Epidermal melanocyte (primary cell): ENCODE data around the gene CDY1B.
"Not testable (repeated sequence)": the region's sequence is repeated elsewhere in the genome, so short reads cannot be mapped to it uniquely, and the experiment has no call there.

Experiments used
- DNase-seq: peaks from one replicate; pipeline ENCODE4 v3.0.0; 2011; ENCODE audit warnings: low spot score; ENCODE audit not compliant: insufficient read length

CDY1B gene, protein sequence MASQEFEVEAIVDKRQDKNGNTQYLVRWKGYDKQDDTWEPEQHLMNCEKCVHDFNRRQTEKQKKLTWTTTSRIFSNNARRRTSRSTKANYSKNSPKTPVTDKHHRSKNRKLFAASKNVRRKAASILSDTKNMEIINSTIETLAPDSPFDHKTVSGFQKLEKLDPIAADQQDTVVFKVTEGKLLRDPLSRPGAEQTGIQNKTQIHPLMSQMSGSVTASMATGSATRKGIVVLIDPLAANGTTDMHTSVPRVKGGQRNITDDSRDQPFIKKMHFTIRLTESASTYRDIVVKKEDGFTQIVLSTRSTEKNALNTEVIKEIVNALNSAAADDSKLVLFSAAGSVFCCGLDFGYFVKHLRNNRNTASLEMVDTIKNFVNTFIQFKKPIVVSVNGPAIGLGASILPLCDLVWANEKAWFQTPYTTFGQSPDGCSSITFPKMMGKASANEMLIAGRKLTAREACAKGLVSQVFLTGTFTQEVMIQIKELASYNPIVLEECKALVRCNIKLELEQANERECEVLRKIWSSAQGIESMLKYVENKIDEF

DNA sequence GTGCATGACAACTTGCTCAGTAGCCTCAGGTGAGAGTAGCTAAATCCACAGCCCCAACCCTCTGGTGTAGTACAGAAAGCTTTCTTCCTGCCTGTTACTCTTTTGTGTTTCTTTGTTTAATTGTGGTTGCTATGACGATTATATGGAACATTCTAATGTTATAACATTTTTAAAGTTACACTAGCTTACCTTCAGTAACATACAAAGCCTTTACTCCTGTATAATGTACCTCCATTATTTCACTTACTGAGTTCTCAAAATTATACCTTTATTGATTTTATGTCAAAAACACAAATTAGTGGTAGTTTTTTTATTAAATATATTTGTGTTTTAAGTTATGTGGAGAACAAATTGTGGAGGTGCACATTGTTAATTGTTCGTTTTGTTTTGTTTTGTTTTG is at the start of gene CDY1B:
Gene CDY1B (minus strand): TSS at position 101 of the 400 bp plus-strand sequence. CDS start 331 bp downstream, outside the sequence.
- not testable (repeated sequence) for DNase-seq

DNA sequence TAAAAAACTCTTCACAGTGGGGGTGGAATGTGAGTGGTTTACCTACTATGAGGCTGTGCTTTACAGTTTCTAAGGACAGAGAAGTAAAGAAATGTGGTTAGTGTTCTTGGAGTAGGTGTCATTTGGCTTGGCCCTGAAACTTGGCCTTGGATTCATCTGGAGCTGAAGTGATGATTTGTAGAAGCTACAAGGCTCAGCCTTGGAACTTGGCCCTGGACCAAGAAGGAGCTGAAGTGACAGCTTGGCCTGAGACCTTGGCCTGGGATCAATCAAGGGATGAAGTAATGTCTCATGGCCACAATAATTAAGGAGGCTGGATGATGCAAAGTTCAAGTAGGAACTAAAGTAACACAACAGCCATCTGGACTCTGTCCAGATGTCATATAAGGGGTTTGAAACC is 1.7 kb upstream of the CDY1B start:
- DNase-seq: not testable (repeated sequence)

DNA sequence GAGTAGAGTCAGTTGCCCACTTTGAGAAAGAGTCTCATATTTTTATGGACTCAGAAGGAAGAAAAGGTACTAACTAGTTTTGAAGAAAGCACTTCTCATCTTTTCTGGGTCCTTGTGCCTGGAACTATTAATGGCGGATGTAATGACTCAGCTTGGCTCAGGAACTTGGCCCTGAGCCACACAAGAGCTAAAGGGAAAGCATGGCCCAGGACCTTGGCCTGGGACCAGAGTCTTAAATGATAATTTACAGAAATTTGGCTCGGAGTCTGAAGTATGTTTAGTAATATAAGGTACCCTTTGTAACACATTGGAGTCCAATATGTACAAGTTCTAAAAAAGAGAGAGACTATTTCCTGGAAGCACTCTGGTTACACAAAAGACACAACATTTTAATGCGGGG is 4.6 kb downstream of the CDY1B start:
- not testable (repeated sequence) for DNase-seq

DNA sequence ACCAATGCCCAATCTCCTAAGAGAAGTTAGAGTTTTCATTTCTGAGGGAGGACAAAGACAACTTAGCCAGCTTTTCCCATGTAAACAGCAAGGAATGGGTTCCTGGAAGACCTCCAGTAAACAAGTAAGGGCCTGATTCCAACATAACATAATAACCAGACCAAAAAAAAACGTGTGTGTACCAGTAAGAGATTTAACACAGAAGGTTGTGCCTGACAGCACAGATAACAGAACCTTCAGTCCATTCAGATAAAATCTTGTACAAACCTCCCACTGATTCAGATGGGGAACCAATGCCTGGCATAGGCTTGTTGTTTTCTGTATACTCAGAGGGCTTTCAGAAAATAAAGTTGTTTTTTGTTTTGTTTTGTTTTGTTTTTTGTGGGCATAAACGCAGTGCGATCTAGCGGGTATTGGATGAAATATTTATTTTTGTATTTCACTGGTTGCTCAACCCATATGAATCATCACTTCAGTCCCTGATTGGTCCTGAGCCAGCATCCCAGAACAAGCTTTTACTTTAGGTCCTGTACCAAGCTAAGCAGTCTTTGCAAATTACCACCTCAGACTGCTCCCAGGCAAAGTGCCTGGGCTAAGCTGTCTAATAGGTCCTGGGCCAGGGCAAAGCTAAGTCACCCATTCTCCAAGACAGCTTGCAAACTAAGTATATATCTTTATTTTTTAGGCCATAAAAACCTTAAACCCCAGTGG is 8.7 kb downstream of the CDY1B start:
- not testable (repeated sequence) for DNase-seq

DNA sequence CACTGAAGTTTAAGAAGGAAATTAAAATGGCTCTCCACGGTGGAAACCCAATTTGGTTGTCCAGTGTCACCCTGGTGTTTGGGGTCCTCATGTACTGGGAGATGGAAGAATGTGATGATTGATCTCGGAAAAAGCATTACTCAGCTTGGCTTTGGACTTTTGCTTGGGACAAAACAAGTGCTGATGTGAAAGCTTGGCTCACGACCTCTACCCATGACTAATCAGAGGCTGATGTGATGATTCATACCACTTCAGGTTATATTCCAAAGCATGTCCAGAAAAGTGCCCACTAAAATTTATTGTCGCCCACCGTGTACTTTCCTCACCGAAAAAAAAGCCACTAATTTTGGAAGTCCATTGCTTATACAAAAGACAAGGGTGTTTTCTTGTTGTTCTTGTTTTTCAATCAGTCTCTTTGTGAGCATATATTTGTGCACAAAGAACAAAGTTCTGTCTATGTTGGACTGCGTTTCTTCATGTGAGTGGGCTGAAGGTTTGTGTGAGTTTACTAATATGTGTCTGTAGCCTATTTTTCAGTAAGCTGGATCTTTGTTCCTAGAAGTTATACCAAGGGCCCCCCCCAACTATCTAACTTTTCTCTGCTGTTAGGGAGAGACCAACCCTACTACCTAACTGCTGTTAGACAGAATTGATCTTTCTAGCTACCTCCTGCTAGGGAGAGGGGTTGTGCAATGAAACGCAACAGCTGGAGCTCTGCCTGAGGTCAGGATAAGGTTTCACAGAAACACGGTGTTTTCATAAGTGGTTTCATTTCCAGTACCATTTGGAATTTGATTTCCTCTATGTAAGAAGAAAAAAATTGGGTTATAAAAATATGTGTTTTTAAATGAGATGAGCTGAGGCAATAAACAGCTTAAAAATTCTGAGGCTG is 21.4 kb downstream of the CDY1B start:
- not testable (repeated sequence) for DNase-seq
